HFFc6 (cell line): ENCODE results near the gene SEPHS1. TPM values are rescaled to one million over a fixed set of nuclear protein-coding genes. Genes with fewer than 3 reads are reported as not detected.
A peak's percentile ranks its signal among the peaks of the same experiment; 100 is the strongest.
"Not testable (repeated sequence)": the region's sequence is repeated elsewhere in the genome, so short reads cannot be mapped to it uniquely, and the experiment has no call there.

Source experiments
- DNase-seq: peaks from one replicate; pipeline ENCODE4 v3.0.0-alpha.2; 2018
- H3K27ac Mint-ChIP-seq: 2 replicates; pipeline ENCODE4 v1.8.0; 2020; ENCODE audit warnings: mild to moderate bottlenecking, mixed read lengths
- H3K27me3 Mint-ChIP-seq: 2 replicates; pipeline ENCODE4 v1.8.0; 2021; ENCODE audit warnings: mild to moderate bottlenecking, moderate library complexity, mixed read lengths; ENCODE audit not compliant: insufficient read depth
- H3K36me3 Mint-ChIP-seq: 2 replicates; pipeline ENCODE4 v1.8.0; 2021; ENCODE audit warnings: low read depth, mixed read lengths
- H3K4me1 Mint-ChIP-seq: 2 replicates; pipeline ENCODE4 v1.8.0; 2020; ENCODE audit warnings: low read depth, mixed read lengths
- H3K4me3 Mint-ChIP-seq: 2 replicates; pipeline ENCODE4 v1.8.0; 2020; ENCODE audit warnings: mild to moderate bottlenecking, moderate library complexity, mixed read lengths
- H3K9me3 Mint-ChIP-seq: 2 replicates; pipeline ENCODE4 v1.8.0; 2020; ENCODE audit warnings: mild to moderate bottlenecking, mixed read lengths
- CTCF ChIP-seq: fragments of 200-600 bp; sonication (generic); IDR thresholded peaks from 2 replicates; pipeline ENCODE4 v1.5.0; 2021; ENCODE audit warnings: antibody characterized with exemption, mild to moderate bottlenecking
- total RNA-seq, 6 experiments: library from RNA; stranded (reverse); fragmentation: NEBNext Ultra II Directional; extraction: Animal tissue kit (Norgen Biotek cat#: 25700); gene quantifications; 2 replicates in 1 of 6; 3 replicates in 5 of 6; pipeline ENCODE4 v1.2.3, GENCODE V29; 2021

The SEPHS1 gene
- total RNA-seq, 6 experiments from 2014 or later: 34.1 to 49.3 (median 40.5) TPM

GRCh38 chr10:13276749-13277365 lies 71.2 kb downstream of the SEPHS1 start:
- Mint-ChIP-seq H3K9me3 (no peaks in the 10 kb centered on the region), H3K27ac (no peak overlapping the region), H3K27me3 (no peaks in the 10 kb centered on the region; the same call in 1 of the 2 replicates), H3K4me3 (no peak overlapping the region), H3K36me3 (no peaks in the 10 kb centered on the region), H3K4me1 (peaks cover 8% of the 10 kb centered on the region)
- peak; percentile 17 for DNase-seq
- TF ChIP-seq CTCF: peak; percentile 54

- H3K4me1 Mint-ChIP-seq: peaks cover 15% of the 10 kb centered on the region
- not testable (repeated sequence) for H3K9me3 Mint-ChIP-seq, DNase-seq, H3K27ac Mint-ChIP-seq, H3K36me3 Mint-ChIP-seq, H3K4me3 Mint-ChIP-seq, H3K27me3 Mint-ChIP-seq
Observed at GRCh38 chr10:13276146-13276545, 71.9 kb downstream of the SEPHS1 start.

- no peak for TF ChIP-seq CTCF
- H3K4me1 Mint-ChIP-seq: peaks cover 23% of the 10 kb centered on the region
- H3K9me3 Mint-ChIP-seq: no peaks in the 10 kb centered on the region
- no peaks in the 10 kb centered on the region for H3K36me3 Mint-ChIP-seq
- no peak overlapping the region for H3K27ac Mint-ChIP-seq
- no peak for DNase-seq
- peaks cover 10% of the 10 kb centered on the region for H3K27me3 Mint-ChIP-seq
- H3K4me3 Mint-ChIP-seq: peak overlapping the region; percentile 47
Observed at GRCh38 chr10:13272164-13272571, 75.9 kb downstream of the SEPHS1 start.

- Mint-ChIP-seq H3K4me3 (peak overlapping the region; percentile 47), H3K4me1 (peaks cover 23% of the 10 kb centered on the region), H3K27me3 (peaks cover 13% of the 10 kb centered on the region), H3K36me3 (no peaks in the 10 kb centered on the region), H3K27ac (no peak overlapping the region), H3K9me3 (no peaks in the 10 kb centered on the region)
- DNase-seq: no peak
- peak; percentile 67 for TF ChIP-seq CTCF
Observed at GRCh38 chr10:13271552-13272163, 76.4 kb downstream of the SEPHS1 start.

GRCh38 chr10:13270877-13271551 lies 77.1 kb downstream of the SEPHS1 start:
- H3K36me3 Mint-ChIP-seq: no peaks in the 10 kb centered on the region
- H3K4me1 Mint-ChIP-seq: peaks cover 23% of the 10 kb centered on the region
- peaks cover 14% of the 10 kb centered on the region for H3K27me3 Mint-ChIP-seq
- no peak for TF ChIP-seq CTCF
- no peaks in the 10 kb centered on the region for H3K9me3 Mint-ChIP-seq
- H3K27ac Mint-ChIP-seq: no peak overlapping the region
- peak; percentile 5 for DNase-seq
- H3K4me3 Mint-ChIP-seq: no peak overlapping the region

GRCh38 chr10:13268841-13269240 lies 79.3 kb downstream of the SEPHS1 start:
- H3K4me3 Mint-ChIP-seq: no peak overlapping the region
- no peaks in the 10 kb centered on the region for H3K36me3 Mint-ChIP-seq
- no peaks in the 10 kb centered on the region for H3K9me3 Mint-ChIP-seq
- TF ChIP-seq CTCF: no peak
- no peak overlapping the region for H3K27ac Mint-ChIP-seq
- peaks cover 23% of the 10 kb centered on the region for H3K4me1 Mint-ChIP-seq
- H3K27me3 Mint-ChIP-seq: peaks cover 26% of the 10 kb centered on the region
- DNase-seq: no peak
